ENCODE results near the gene TENT5C.

TENT5C gene

GRCh38 chr1:117636637-117637425, 31.0 kb downstream of the TENT5C start:
- no peak for DNase-seq

GRCh38 chr1:117638141-117638540, 32.3 kb downstream of the TENT5C start:
- no peak for DNase-seq

GRCh38 chr1:117638759-117639158, 32.9 kb downstream of the TENT5C start:
- no peak for DNase-seq

DNA sequence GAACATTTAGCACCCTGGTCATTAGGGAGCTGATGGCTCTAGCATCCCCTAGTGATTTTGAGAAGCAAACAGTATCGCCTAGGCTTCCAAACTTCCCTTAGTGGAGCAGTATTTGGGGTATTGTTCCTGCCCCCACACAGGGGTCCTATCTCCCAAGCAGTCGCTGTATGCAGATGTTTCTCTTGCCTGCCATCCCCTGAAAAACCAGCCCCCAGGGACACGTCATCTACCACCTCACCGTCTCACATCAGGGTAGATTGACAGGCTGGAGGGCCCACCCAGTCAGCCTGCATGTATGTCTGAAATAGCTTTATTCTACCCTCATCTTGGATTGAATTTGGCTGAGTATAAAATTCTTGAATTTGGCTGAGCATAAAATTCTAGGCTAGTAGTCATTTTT, 33.9 kb downstream of the TENT5C start:
- DNase-seq = no peak

DNA sequence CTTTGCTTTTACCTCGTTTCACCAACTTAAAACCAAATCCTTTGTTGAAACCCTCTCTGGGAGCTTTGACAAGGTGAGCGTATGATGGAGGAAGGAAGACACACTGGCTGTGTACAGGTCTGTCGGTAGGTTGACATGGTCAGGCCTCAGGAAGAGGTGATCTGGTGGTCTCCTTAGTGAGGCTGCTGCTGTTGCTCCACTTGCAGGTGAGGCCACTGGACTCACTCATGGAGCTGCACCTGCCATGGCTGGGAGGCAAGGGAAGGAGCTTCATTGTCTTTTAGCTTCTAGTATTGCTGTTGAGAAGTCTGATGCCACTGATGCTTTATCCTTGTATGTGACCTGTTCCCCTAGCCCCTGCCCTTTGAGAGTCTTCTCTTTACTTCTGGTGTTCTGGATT, 35.7 kb downstream of the TENT5C start:
- no peak for DNase-seq

GRCh38 chr1:117642963-117643362, 37.1 kb downstream of the TENT5C start:
- DNase-seq = no peak

DNA sequence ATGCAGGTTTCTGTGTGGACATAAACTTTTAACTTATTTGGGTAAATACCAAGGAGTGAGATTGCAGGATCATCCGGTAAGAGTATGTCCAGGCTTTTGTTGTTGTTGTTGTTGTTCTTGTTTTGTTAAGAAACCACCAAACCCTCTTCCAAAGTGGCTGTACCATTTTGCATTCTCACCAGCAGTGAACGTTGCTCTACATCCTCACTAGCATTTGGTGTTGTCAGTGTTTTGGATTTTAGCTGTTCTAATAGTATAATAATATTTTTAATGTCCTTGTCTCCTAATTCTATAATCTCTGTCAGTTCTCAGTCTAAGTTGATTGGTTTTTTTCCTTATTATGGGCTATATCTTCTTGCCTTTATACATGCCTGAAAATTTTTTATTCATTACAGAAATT, 37.8 kb downstream of the TENT5C start:
- no peak for DNase-seq

- no peak for DNase-seq
Observed at GRCh38 chr1:117644696-117645311, 39.0 kb downstream of the TENT5C start.

GRCh38 chr1:117645343-117645742, 39.5 kb downstream of the TENT5C start:
- DNase-seq = no peak

DNA sequence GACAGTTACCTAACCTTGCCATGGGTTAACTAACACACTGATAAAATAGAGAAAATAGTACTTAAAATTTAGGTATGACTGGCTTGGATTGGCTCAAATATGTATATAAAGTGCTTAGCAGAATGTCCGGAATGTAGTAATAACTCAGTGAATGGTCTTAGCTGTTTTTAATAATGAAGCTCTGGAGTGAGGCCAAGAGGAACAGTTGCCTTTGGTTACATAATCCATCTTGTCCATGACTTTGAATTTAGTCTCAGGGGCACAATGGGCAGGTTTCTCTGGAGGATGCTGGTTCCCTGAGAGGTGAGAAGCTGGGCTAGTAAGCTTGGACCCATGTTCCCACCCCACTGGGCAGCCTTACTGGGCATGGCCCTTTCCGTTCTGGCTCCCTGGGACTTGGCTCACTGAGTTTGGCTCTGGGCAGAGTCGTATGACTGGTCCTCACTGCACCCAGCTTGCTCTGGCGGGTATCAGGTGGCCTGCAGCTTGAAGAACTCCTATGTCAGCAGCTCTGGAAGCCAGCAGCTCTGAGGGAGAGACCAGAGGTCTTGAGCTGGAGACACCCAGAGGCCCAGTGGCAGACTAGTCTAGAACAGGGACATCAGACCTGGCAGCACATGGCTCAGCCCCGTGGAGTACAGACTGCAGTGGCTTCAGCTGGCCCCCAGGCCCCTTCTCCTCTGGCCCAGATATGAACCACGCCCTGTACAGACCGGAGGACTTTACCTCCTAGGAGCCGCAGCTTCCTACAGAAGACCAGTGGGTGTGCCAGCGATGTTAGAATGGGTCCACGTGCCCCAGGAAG, 40.4 kb downstream of the TENT5C start:
- no peak for DNase-seq

GRCh38 chr1:117646956-117647355, 41.1 kb downstream of the TENT5C start:
- no peak for DNase-seq

DNA sequence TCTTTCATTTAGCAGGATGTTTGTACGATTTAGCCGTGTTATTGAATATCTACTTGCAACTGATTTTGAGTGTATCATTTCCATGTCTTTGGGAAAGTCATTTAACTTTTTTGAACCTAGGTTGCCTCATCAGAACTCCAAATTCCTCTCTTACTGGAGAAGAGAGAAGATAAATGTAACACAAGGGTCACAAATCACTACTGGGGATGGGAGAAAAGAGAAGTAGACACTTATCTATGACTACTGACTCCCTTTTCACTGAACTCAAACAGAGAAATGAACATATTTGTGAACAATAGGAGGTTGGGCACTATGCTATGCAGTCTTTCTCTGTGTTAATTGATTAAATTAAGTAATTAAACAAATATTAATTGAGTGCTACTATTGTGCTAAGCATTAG, 42.2 kb downstream of the TENT5C start:
- DNase-seq = no peak

DNA sequence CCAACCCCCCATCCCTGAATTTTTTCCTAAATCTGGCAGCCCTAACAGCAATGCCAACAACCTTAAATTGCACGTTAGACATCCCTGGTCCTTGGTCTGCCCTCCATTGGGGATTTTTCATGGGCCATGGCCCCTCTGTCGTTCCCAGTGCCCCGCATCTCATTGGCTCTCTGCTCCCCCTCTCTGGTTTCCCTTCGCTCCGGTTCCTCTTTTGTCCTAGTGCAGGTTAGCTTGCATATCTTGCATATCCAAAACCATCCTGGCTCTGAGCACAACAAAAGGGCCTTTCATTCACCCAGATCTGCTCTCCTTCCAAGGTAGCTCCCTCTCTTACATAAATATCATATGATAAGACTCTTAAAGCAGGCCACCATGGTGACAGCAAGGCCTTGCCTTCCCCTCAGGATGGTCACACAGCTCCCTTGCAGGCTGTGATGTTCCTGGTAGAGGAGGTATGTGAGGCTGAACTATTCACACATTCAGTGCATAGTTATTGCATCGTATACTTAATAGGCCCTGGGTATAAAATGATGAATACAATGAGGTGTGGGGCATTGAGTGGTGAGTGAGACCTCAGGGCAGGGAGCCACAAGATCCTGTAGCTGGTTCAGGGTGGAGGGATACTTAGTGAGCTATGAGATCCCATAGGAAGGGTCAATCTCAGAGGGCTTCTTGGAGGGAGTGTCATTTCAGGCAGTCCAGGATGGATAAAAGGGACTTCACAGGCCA, 45.2 kb downstream of the TENT5C start:
- no peak for DNase-seq

GRCh38 chr1:117651616-117652015, 45.8 kb downstream of the TENT5C start:
- no peak for DNase-seq

- DNase-seq = no peak
Observed at GRCh38 chr1:117652421-117652820, 46.6 kb downstream of the TENT5C start.

DNA sequence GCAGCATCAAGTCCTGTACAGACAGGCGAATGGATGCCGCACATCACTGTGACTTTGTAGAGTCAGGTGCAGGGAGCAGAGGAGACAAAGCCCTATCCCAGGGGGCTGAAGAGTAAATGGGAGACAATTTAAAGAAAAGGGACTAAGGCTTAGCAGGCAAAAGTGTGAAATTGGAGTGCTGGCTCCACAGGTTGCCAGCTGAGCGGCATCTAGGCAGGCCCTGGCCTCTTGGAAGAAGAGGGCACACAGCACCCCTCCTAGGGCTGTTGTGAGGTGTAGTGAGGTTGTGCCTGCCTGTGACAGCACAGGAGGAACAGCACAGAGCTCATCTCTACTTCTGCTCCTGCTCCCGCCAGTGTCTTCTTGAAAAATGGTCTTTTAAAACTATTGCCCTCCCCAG, 47.3 kb downstream of the TENT5C start:
- DNase-seq = no peak

- no peak for DNase-seq
Observed at GRCh38 chr1:117653732-117654492, 48.1 kb downstream of the TENT5C start.

DNA sequence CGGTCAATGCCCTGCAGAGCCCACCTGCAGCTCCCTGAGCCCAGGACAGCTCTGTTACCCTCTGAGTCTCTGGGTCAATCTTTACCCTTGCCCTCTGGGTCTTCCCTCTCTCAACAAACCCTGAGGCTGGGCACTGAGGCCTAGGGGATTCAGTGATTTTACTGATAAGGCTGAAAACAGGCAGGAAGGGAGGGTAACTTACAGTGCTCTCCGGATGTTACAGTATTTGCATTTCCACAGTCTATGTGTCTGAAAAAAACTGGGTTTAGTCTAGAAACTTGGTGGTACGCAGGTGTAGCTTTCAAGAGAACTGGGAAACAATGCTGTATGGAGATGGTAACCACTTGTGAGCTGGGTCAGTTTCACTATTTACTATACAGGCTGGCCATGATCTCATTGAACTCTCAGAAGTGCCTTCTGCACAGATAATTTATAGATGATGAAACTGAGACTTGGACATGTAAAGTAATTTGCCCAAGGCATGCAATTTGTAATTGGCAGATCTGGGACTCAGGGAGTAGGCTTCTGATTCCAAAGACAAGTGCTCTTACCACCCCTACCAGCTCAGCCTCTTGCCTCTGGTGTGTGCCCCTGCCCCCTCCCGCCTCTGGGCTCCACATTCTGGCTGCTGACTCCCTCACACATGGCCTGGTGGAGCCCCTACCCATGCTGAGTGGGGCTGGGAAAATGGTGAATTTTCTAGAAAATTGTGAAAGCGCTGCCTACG, 48.8 kb downstream of the TENT5C start:
- DNase-seq = no peak

DNA sequence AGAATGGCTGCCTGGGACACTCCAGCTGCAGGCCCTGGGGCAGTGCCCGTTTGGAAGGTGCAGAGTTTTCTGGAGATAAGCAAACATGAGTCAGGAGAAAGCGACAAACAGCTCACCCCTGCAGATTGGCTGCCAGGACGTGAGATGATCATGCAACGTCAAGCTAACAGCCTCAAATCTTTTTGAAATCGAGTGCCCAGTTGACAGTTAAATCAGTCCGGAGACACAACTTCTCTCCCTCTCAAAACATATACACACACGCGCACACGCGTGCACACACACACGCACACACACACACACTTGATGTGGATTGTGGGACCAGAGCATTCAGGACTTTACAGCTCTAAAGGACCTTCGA, 49.4 kb downstream of the TENT5C start:
- no peak for DNase-seq

DNA sequence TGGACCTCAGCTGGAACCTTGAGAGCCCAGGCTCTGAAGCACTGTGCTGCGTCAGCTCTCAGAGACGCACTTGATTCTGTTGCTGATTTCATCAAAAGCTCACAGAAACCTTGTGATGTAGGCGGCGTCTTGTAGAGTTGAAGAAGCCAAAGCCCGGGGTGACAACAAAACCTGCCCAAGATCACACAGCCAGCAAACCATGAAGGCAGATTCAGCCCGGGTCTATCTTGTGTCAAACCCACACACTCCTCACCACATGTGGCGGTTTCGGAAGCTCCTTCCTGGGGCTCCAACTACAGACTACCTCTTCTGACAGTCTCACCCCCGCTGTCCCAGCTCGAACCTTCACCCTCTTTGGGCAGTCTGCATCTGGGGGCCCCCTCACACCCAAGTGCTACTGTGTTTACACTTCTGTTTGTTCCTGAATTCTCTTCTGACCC, 50.4 kb downstream of the TENT5C start:
- DNase-seq = no peak

GRCh38 chr1:117657031-117657430, 51.2 kb downstream of the TENT5C start:
- no peak for DNase-seq
